Immature natural killer cell (primary cell): ENCODE measurements around the gene FKBP3. TPM values are rescaled to one million over a fixed set of nuclear protein-coding genes. Genes with fewer than 3 reads are reported as not detected.
"Not testable (repeated sequence)": the region's sequence is repeated elsewhere in the genome, so short reads cannot be mapped to it uniquely, and the experiment has no call there.

Source experiments
- DNase-seq, 3 donors: peaks; one replicate each; pipeline ENCODE4 v3.0.0; 2022; ENCODE audit warnings: mixed read lengths in 1 of 3
- H3K27ac Mint-ChIP-seq, 6 donors: one replicate each; pipeline ENCODE4 v1.8.0; 2020; ENCODE audit warnings: mixed read lengths in 6 of 6, mild to moderate bottlenecking in 5 of 6, inconsistent platforms in 4 of 6, moderate library complexity in 3 of 6
- H3K27me3 Mint-ChIP-seq, 3 donors: one replicate each; pipeline ENCODE4 v1.8.0; 2020 to 2021; ENCODE audit warnings: low read depth in 3 of 3, mild to moderate bottlenecking in 3 of 3, mixed read lengths in 3 of 3, moderate library complexity in 3 of 3, inconsistent platforms in 1 of 3
- H3K36me3 Mint-ChIP-seq, 3 donors: one replicate each; pipeline ENCODE4 v1.8.0; 2020; ENCODE audit warnings: mixed read lengths in 3 of 3, inconsistent platforms in 2 of 3, mild to moderate bottlenecking in 2 of 3
- H3K4me1 Mint-ChIP-seq, 2 donors: one replicate each; pipeline ENCODE4 v1.8.0; 2020; ENCODE audit warnings: inconsistent platforms in 2 of 2, mild to moderate bottlenecking in 2 of 2, mixed read lengths in 2 of 2, moderate library complexity in 1 of 2
- H3K4me3 Mint-ChIP-seq, 5 donors: one replicate each; pipeline ENCODE4 v1.8.0; 2020; ENCODE audit warnings: mild to moderate bottlenecking in 5 of 5, mixed read lengths in 5 of 5, inconsistent platforms in 3 of 5, moderate library complexity in 3 of 5
- H3K9me3 Mint-ChIP-seq, 6 donors: one replicate each; pipeline ENCODE4 v1.8.0; 2020; ENCODE audit warnings: mild to moderate bottlenecking in 6 of 6, mixed read lengths in 6 of 6, inconsistent platforms in 4 of 6, moderate library complexity in 3 of 6
- polyA plus RNA-seq, 3 donors: library from polyadenylated mRNA; unstranded; fragments of 300-500 nt; fragmentation: Illumina TruSeq; gene quantifications; one replicate each; pipeline ENCODE4 v1.2.3, GENCODE V29; 2021

FKBP3 gene
- polyA plus RNA-seq, 3 donors from 2014 or later = 53.3 to 94.0 (median 60.3) TPM

GRCh38 chr14:45095143-45095542 is 39.1 kb downstream of the FKBP3 start:
- Mint-ChIP-seq H3K36me3 (peaks cover 19 to 40% (median 20%) of the 10 kb centered on the region in 3 donors), H3K4me3 (no peak overlapping the region)
- DNase-seq = no peak

GRCh38 chr14:45094275-45094674 is 40.0 kb downstream of the FKBP3 start:
- peaks cover 24 to 40% of the 10 kb centered on the region in 2 donors for H3K4me1 Mint-ChIP-seq
- peaks cover 0 to 4% (median 0%) of the 10 kb centered on the region in 3 donors for H3K27me3 Mint-ChIP-seq
- peaks cover 19 to 36% (median 20%) of the 10 kb centered on the region in 3 donors for H3K36me3 Mint-ChIP-seq
- DNase-seq = no peak
- no peaks in the 10 kb centered on the region for H3K9me3 Mint-ChIP-seq
- H3K4me3 Mint-ChIP-seq = no peak overlapping the region
- no peak overlapping the region for H3K27ac Mint-ChIP-seq

More at GRCh38 chr14:45095143-45095542, 39.1 kb downstream of the FKBP3 start:
- Mint-ChIP-seq H3K27ac (no peak overlapping the region), H3K27me3 (peaks cover 0 to 4% (median 0%) of the 10 kb centered on the region in 3 donors), H3K4me1 (peaks cover 15 to 31% of the 10 kb centered on the region in 2 donors), H3K9me3 (no peaks in the 10 kb centered on the region)

GRCh38 chr14:45091710-45092109 is 42.6 kb downstream of the FKBP3 start:
- Mint-ChIP-seq H3K4me1 (peaks cover 33 to 64% of the 10 kb centered on the region in 2 donors), H3K27ac (peak overlapping the region in 1 of 6 donors; percentile 45), H3K9me3 (no peaks in the 10 kb centered on the region), H3K27me3 (peaks cover 0 to 4% (median 0%) of the 10 kb centered on the region in 3 donors), H3K36me3 (peaks cover 5 to 17% (median 9%) of the 10 kb centered on the region in 3 donors), H3K4me3 (no peak overlapping the region)
- DNase-seq = no peak

- Mint-ChIP-seq H3K27me3 (no peaks in the 10 kb centered on the region), H3K36me3 (peaks cover 0 to 4% (median under 1%) of the 10 kb centered on the region in 3 donors), H3K4me1 (peaks cover 48 to 80% of the 10 kb centered on the region in 2 donors), H3K27ac (peak overlapping the region in 2 of 6 donors; percentile 39 to 53), H3K4me3 (no peak overlapping the region), H3K9me3 (no peaks in the 10 kb centered on the region)
- DNase-seq = no peak
These were observed 44.5 kb downstream of the FKBP3 start for GRCh38 chr14:45089813-45090212.

DNA sequence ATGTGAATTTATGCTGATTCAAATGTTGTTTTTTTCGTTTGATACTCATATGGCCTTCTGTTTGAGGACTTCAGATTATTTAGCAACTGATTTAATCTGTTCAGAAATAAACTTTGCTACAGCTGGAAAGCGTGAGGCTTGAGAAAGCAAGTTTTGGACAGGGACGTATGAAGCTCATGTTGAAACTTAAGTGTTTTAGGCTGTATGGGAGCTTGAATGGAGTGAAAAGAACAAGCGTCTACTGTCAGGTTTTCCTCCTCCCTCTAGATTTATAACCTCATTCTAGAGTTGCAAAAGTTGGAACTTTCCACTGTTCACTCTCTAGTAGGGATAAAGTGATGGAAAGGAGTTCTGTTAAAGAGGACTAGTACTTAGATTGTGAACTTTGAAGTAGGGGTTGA is 49.3 kb downstream of the FKBP3 start:
- peaks cover 0 to 4% (median 0%) of the 10 kb centered on the region in 3 donors for H3K36me3 Mint-ChIP-seq
- H3K27me3 Mint-ChIP-seq = peaks cover 2 to 12% (median 9%) of the 10 kb centered on the region in 3 donors
- peaks cover 50 to 69% of the 10 kb centered on the region in 2 donors for H3K4me1 Mint-ChIP-seq
- H3K4me3 Mint-ChIP-seq = peak overlapping the region; percentile 93 to 95 (median 94)
- H3K27ac Mint-ChIP-seq = peak overlapping the region; percentile 83 to 94 (median 91)
- no peak for DNase-seq
- no peaks in the 10 kb centered on the region for H3K9me3 Mint-ChIP-seq

GRCh38 chr14:45083976-45084722 is 50.1 kb downstream of the FKBP3 start, which contains the start of gene PRPF39:
Gene PRPF39, plus strand, starts transcription at chr14:45084116. Its CDS starts 11,124 bp downstream, at chr14:45095240.
- peak within 1 kb of the TSS; percentile 90 to 94 (median 92) for H3K27ac Mint-ChIP-seq
- DNase-seq = peak; percentile 94 to 96 (median 95)
- H3K36me3 Mint-ChIP-seq = peaks cover 0 to 4% (median 0%) of the 10 kb centered on the region in 3 donors
- no peaks in the 10 kb centered on the region for H3K9me3 Mint-ChIP-seq
- peaks cover 43 to 61% of the 10 kb centered on the region in 2 donors for H3K4me1 Mint-ChIP-seq
- H3K27me3 Mint-ChIP-seq = peaks cover 2 to 12% (median 9%) of the 10 kb centered on the region in 3 donors
- H3K4me3 Mint-ChIP-seq = peak within 1 kb of the TSS; percentile 93 to 95 (median 94)

GRCh38 chr14:45083617-45083975 is 50.7 kb downstream of the FKBP3 start:
- H3K27ac Mint-ChIP-seq = peak overlapping the region in 5 of 6 donors; percentile 83 to 91 (median 83)
- no peak for DNase-seq
- peak overlapping the region; percentile 93 to 95 (median 94) for H3K4me3 Mint-ChIP-seq
- H3K36me3 Mint-ChIP-seq = peaks cover 0 to 4% (median 0%) of the 10 kb centered on the region in 3 donors
- peaks cover 43 to 55% of the 10 kb centered on the region in 2 donors for H3K4me1 Mint-ChIP-seq
- H3K27me3 Mint-ChIP-seq = peaks cover 2 to 12% (median 9%) of the 10 kb centered on the region in 3 donors
- H3K9me3 Mint-ChIP-seq = no peaks in the 10 kb centered on the region

- peak overlapping the region; percentile 0 to 95 (median 24) for H3K4me3 Mint-ChIP-seq
- H3K27ac Mint-ChIP-seq = peak overlapping the region in 3 of 6 donors; percentile 8 to 69 (median 29)
- peaks cover 0 to 4% (median 0%) of the 10 kb centered on the region in 3 donors for H3K36me3 Mint-ChIP-seq
- no peak for DNase-seq
- H3K27me3 Mint-ChIP-seq = peaks cover 2 to 12% (median 9%) of the 10 kb centered on the region in 3 donors
- no peaks in the 10 kb centered on the region for H3K9me3 Mint-ChIP-seq
- H3K4me1 Mint-ChIP-seq = peaks cover 36 to 45% of the 10 kb centered on the region in 2 donors
These were observed 51.9 kb downstream of the FKBP3 start for GRCh38 chr14:45082420-45082819.

DNA sequence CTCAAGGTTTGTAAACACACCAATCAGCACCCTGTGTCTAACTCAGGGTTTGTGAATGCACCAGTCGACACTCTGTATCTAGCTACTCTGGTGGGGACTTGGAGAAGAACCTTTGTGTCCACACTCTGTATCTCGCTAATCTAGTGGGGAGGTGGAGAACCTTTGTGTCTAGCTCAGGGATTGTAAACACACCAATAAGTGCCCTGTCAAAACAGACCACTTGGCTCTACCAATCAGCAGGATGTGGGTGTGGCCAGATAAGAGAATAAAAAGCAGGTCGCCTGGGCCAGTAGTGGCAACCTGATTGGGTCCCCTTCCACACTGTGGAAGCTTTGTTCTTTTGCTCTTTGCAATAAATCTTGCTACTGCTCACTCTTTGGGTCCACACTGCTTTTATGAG is 53.2 kb downstream of the FKBP3 start:
- not testable (repeated sequence) for DNase-seq, H3K4me3 Mint-ChIP-seq, H3K9me3 Mint-ChIP-seq, H3K36me3 Mint-ChIP-seq, H3K27ac Mint-ChIP-seq
- H3K27me3 Mint-ChIP-seq = peaks cover 2 to 12% (median 9%) of the 10 kb centered on the region in 3 donors
- H3K4me1 Mint-ChIP-seq = peaks cover 27 to 31% of the 10 kb centered on the region in 2 donors

DNA sequence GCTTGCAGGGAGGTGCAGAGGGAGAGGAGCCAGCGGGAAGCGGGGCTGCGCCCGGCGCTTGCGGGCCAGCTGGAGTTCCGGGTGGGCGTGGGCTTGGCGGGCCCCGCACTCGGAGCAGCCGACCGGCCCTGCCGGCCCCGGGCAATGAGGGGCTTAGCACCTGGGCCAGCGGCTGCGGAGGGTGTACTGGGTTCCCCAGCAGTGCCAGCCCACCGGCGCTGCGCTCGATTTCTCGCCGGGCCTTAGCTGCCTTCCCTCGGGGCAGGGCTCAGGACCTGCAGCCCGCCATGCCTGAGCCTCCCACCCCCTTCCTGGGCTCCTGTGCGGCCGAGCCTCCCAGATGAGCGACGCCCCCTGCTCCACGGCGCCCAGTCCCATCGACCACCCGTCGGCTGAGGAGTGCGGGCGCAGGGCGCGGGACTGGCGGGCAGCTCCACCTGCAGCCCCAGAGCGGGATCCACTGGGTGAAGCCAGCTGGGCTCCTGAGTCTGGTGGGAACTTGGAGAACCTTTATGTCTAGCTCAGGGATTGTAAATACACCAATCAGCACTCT is 53.8 kb downstream of the FKBP3 start:
- peaks cover 23 to 25% of the 10 kb centered on the region in 2 donors for H3K4me1 Mint-ChIP-seq
- peaks cover 2 to 12% (median 9%) of the 10 kb centered on the region in 3 donors for H3K27me3 Mint-ChIP-seq
- not testable (repeated sequence) for DNase-seq, H3K4me3 Mint-ChIP-seq, H3K9me3 Mint-ChIP-seq, H3K27ac Mint-ChIP-seq, H3K36me3 Mint-ChIP-seq

GRCh38 chr14:45078323-45078722 is 56.0 kb downstream of the FKBP3 start:
- no peak for DNase-seq
- Mint-ChIP-seq H3K27ac (peak overlapping the region in 1 of 6 donors; percentile 56), H3K27me3 (peaks cover 0 to 3% (median 2%) of the 10 kb centered on the region in 3 donors), H3K36me3 (peaks cover 0 to 4% (median 0%) of the 10 kb centered on the region in 3 donors), H3K4me1 (peaks cover 3 to 4% of the 10 kb centered on the region in 2 donors), H3K9me3 (no peaks in the 10 kb centered on the region), H3K4me3 (no peak overlapping the region)

DNA sequence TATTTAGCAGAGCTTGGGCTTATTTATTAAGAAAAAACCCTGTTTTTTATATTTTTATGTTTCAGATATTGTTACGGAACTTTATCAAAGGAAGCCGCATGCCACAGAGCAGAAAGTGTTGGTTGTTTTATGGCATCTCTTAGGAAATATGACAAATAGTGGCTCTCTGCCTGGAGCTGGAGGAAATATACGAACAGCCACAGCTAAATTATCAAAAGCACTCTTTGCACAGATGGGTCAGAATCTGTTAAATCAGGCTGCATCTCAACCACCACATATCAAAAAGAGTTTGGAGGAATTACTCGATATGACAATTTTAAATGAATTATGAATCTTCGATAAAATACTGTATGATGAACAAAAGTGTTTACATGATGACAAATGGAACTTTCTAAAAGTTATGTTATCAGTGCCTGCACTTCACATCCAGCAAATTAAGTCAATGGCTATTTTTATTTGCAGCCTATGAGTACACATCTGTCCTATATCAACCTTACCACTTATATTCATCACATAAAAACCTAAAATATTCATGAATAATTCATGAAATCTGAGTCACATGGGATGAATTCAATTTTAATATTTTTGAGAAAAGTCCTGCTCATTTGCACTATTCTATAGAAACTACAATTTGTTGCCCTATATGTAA is 60.9 kb downstream of the FKBP3 start:
- no peaks in the 10 kb centered on the region for H3K27me3 Mint-ChIP-seq
- no peaks in the 10 kb centered on the region for H3K4me1 Mint-ChIP-seq
- H3K4me3 Mint-ChIP-seq = no peak overlapping the region
- H3K27ac Mint-ChIP-seq = no peak overlapping the region
- no peaks in the 10 kb centered on the region for H3K9me3 Mint-ChIP-seq
- no peak for DNase-seq
- H3K36me3 Mint-ChIP-seq = peaks cover 0 to 4% (median 3%) of the 10 kb centered on the region in 3 donors

DNA sequence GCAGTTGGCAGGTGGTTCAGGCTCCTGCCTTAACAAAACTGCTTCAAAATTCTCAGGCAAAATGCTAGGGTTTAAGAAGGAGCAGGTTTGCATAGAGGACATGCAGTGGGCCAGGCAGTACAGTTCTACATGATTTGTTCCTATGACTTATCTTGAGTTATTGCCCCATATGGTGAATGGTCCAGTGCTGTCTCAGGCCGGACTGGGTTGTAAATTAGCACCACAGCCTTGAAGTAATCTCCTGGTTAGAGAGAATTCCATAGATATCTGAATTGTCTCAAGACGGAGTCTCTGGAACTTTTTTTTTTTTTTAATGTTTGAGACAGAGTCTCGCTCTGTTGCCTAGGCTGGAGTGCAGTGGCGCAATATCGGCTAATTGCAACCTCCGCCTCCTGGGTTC is 62.2 kb downstream of the FKBP3 start:
- no peak overlapping the region for H3K4me3 Mint-ChIP-seq
- H3K27me3 Mint-ChIP-seq = no peaks in the 10 kb centered on the region
- H3K36me3 Mint-ChIP-seq = peaks cover 0 to 4% (median 3%) of the 10 kb centered on the region in 3 donors
- H3K27ac Mint-ChIP-seq = no peak overlapping the region
- no peak for DNase-seq
- H3K9me3 Mint-ChIP-seq = no peaks in the 10 kb centered on the region
- H3K4me1 Mint-ChIP-seq = no peaks in the 10 kb centered on the region
